Testis (tissue), 2 donors: ENCODE data around the gene NUBPL.

Source experiments
- CTCF ChIP-seq, 3 experiments: fragments of 450-650 bp in 2 of 3; fragments of 200-600 bp in 1 of 3; sonication (generic) in 1 of 3; IDR thresholded peaks; one replicate each; pipeline ENCODE4 v1.5.1; 2016 to 2019; ENCODE audit warnings: antibody characterized with exemption in 3 of 3, mild to moderate bottlenecking in 2 of 3, moderate library complexity in 1 of 3
- POLR2A ChIP-seq: fragments of 450-650 bp; IDR thresholded peaks from one replicate; pipeline ENCODE4 v1.6.1; 2017; ENCODE audit warnings: antibody characterized with exemption, mild to moderate bottlenecking, moderate library complexity

- TF ChIP-seq CTCF (IDR thresholded peaks at IDR 0.05) (no peak), POLR2A (no peak)
Observed at GRCh38 chr14:31712244-31713127, 151.3 kb downstream of the NUBPL start.
